Lung (tissue), 12 donors: ENCODE measurements around the gene SOCS2. TPM values are rescaled to one million over a fixed set of nuclear protein-coding genes. Genes with fewer than 3 reads are reported as not detected.
A peak's percentile ranks its signal among the peaks of the same experiment; 100 is the strongest.

Experiments
- ATAC-seq: fragments of 200-7000 bp; cut with Tn5 transposase; one replicate; pipeline ENCODE4 v1.9.1; 2020; ENCODE audit warnings: moderate number of reproducible peaks; ENCODE audit not compliant: insufficient read depth, low FRiP score
- DNase-seq, 3 donors: peaks; one replicate each; pipeline ENCODE4 v3.0.0-alpha.2; 2013 to 2017
- H3K27ac ChIP-seq, 2 donors: one replicate each; pipeline ENCODE4 v1.5.1; 2013; ENCODE audit warnings: mild to moderate bottlenecking in 2 of 2, moderate library complexity in 2 of 2, control low read depth in 1 of 2, inconsistent platforms in 1 of 2, low read depth in 1 of 2, low read length in 1 of 2
- H3K27me3 ChIP-seq, 3 donors: one replicate each; pipeline ENCODE4 v1.5.1; 2013; ENCODE audit warnings: low read length in 2 of 3; ENCODE audit not compliant: control insufficient read depth in 3 of 3, insufficient read depth in 3 of 3
- H3K36me3 ChIP-seq, 4 donors: one replicate each; pipeline ENCODE4 v1.5.1; 2013; ENCODE audit warnings: low read length in 4 of 4, mild to moderate bottlenecking in 1 of 4, moderate library complexity in 1 of 4; ENCODE audit not compliant: control insufficient read depth in 4 of 4, insufficient read depth in 4 of 4
- H3K4me1 ChIP-seq, 5 donors: one replicate each; pipeline ENCODE4 v1.5.1; 2013; ENCODE audit warnings: low read length in 5 of 5, mild to moderate bottlenecking in 2 of 5, moderate library complexity in 1 of 5; ENCODE audit not compliant: control insufficient read depth in 5 of 5, insufficient read depth in 5 of 5
- H3K4me3 ChIP-seq: one replicate; pipeline ENCODE4 v1.5.1; 2013; ENCODE audit warnings: mild to moderate bottlenecking, control low read depth, moderate library complexity
- H3K9ac ChIP-seq, 2 donors: one replicate each; pipeline ENCODE4 v1.5.1; 2013; ENCODE audit warnings: low read length in 2 of 2, control low read depth in 1 of 2; ENCODE audit not compliant: insufficient read depth in 1 of 2
- H3K9me3 ChIP-seq, 4 donors: one replicate each; pipeline ENCODE4 v1.5.1; 2013; ENCODE audit warnings: low read length in 3 of 4, mild to moderate bottlenecking in 1 of 4, moderate library complexity in 1 of 4; ENCODE audit not compliant: control insufficient read depth in 4 of 4, insufficient read depth in 3 of 4
- CTCF ChIP-seq: IDR thresholded peaks from 2 replicates; pipeline ENCODE4 v1.5.1; 2012; ENCODE audit warnings: mild to moderate bottlenecking; ENCODE audit errors: control extremely low read depth, extremely low read depth
- WGBS, 2 donors: extraction: QIAGEN DNeasy Blood & Tissue Kit; methylation state at CpG; one replicate each; pipeline ENCODE4 v1.1.7; 2013; 5-methylcytosine and 5-hydroxymethylcytosine counted together
- polyA plus RNA-seq, 2 donors: library from polyadenylated mRNA; stranded (reverse); fragments of 200-250 nt; gene quantifications; one replicate each; pipeline ENCODE4 v1.2.1, GENCODE V29; 2013
- total RNA-seq, 2 donors: library from RNA; depleted of rRNA in 1 of 2; stranded (reverse); fragments of >200 nt in 1 of 2; gene quantifications; one replicate each; pipeline ENCODE4 v1.2.1, GENCODE V29; 2014 to 2021
- donor health status: control.
- donor health status: control.
- donor health status: Bipolar disorder and iron deficiency.
- donor health status: healthy.
- donor health status: DM: yes; HTN: yes; CAD: no.

SOCS2 gene
- total and polyA plus RNA-seq, 4 donors = 26.9 to 45.1 (median 32.7) TPM

GRCh38 chr12:93540466-93540865, 32.0 kb upstream of the SOCS2 start:
- no peak overlapping the region for H3K9ac ChIP-seq
- WGBS, 2 donors = 51 to 52% methylated on average over 1 of the region's 1 CpG
- TF ChIP-seq CTCF = no peak
- no peaks in the 10 kb centered on the region for H3K9me3 ChIP-seq
- peak overlapping the region in 1 of 2 donors; percentile 3 for H3K27ac ChIP-seq
- no peak overlapping the region for H3K4me3 ChIP-seq
- peaks cover 0 to 9% (median 0%) of the 10 kb centered on the region in 4 donors for H3K36me3 ChIP-seq
- no peak for ATAC-seq
- no peak for DNase-seq
- no peaks in the 10 kb centered on the region for H3K27me3 ChIP-seq
- peaks cover 0 to 5% (median 2%) of the 10 kb centered on the region in 5 donors for H3K4me1 ChIP-seq

GRCh38 chr12:93541578-93542225, 30.8 kb upstream of the SOCS2 start:
- DNase-seq (peak; percentile 29 to 57 (median 36)), ATAC-seq (no peak)
- 16 to 26% methylated on average over 4 of the region's 4 CpGs for WGBS, 2 donors
- H3K4me1 ChIP-seq = peaks cover 0 to 5% (median 2%) of the 10 kb centered on the region in 5 donors
- no peak overlapping the region for H3K4me3 ChIP-seq
- no peak overlapping the region for H3K27ac ChIP-seq
- no peaks in the 10 kb centered on the region for H3K9me3 ChIP-seq
- H3K9ac ChIP-seq = no peak overlapping the region
- no peak for TF ChIP-seq CTCF
- H3K36me3 ChIP-seq = peaks cover 0 to 9% (median 0%) of the 10 kb centered on the region in 4 donors
- no peaks in the 10 kb centered on the region for H3K27me3 ChIP-seq

GRCh38 chr12:93547778-93548177, 24.7 kb upstream of the SOCS2 start:
- no peaks in the 10 kb centered on the region for H3K27me3 ChIP-seq
- H3K27ac ChIP-seq = no peak overlapping the region
- peaks cover 0 to 2% (median 0%) of the 10 kb centered on the region in 5 donors for H3K4me1 ChIP-seq
- no peak overlapping the region for H3K4me3 ChIP-seq
- no peaks in the 10 kb centered on the region for H3K9me3 ChIP-seq
- no peak overlapping the region for H3K9ac ChIP-seq
- no peak for DNase-seq
- H3K36me3 ChIP-seq = peaks cover 0 to 6% (median 0%) of the 10 kb centered on the region in 4 donors
- 95% methylated on average over 2 of the region's 2 CpGs for WGBS, 2 donors
- no peak for ATAC-seq
- TF ChIP-seq CTCF = no peak
